Epithelial cell of prostate (primary cell): ENCODE data around the gene RAP2A.

Experiments used
- DNase-seq: peaks from one replicate; pipeline ENCODE4 v3.0.0-alpha.2; 2011; ENCODE audit warnings: low read depth, low spot score
- H3K27ac ChIP-seq: fragments of 450-650 bp; 2 replicates; pipeline ENCODE4 v1.5.1; 2017; ENCODE audit warnings: mild to moderate bottlenecking

RAP2A gene

GRCh38 chr13:97445522-97446187, 11.7 kb downstream of the RAP2A start:
- no peak for DNase-seq
- H3K27ac ChIP-seq = no peak overlapping the region

DNA sequence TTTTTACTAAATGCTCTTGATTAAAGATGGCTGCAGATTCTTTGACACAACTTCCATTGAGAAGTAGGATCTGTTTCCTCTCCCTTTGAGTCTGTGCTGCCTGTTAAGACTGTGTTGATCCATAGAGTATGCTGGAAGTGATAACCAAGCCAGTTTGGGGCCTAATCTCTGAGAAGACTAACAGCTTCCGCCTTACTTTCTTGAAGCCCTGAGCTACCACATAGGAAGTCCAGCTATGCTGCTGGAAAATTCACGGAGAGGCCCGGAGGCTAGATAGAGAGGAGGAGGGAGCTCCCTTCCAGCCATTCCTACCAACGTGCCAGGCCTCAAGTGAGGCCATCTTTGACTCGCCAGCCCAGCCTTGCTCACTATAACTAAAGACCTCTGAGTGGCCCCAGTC, 12.5 kb downstream of the RAP2A start:
- DNase-seq = no peak
- H3K27ac ChIP-seq = no peak overlapping the region

GRCh38 chr13:97448503-97449251, 14.7 kb downstream of the RAP2A start:
- DNase-seq = no peak
- H3K27ac ChIP-seq = no peak overlapping the region

DNA sequence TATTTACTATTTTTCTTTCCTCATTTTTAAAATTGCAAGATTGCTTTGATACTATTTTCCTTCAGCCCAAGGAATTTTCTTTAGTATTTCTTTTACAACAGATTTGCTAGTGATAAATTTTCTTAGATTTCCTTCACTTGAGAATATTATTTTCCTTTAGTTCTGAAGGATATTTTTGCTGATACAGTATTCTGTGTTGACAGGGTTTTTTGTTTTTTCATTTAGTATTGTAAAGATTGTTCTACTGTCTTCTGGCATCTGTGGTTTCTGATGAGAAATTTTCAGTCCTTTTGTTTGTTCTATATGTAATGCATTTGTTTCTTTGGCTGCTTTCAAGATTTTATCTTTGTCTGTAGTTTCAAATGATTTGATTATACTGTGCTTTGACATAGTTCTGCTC, 20.7 kb downstream of the RAP2A start:
- DNase-seq = no peak
- H3K27ac ChIP-seq = no peak overlapping the region

GRCh38 chr13:97456047-97456446, 22.1 kb downstream of the RAP2A start:
- no peak overlapping the region for H3K27ac ChIP-seq
- DNase-seq = no peak

DNA sequence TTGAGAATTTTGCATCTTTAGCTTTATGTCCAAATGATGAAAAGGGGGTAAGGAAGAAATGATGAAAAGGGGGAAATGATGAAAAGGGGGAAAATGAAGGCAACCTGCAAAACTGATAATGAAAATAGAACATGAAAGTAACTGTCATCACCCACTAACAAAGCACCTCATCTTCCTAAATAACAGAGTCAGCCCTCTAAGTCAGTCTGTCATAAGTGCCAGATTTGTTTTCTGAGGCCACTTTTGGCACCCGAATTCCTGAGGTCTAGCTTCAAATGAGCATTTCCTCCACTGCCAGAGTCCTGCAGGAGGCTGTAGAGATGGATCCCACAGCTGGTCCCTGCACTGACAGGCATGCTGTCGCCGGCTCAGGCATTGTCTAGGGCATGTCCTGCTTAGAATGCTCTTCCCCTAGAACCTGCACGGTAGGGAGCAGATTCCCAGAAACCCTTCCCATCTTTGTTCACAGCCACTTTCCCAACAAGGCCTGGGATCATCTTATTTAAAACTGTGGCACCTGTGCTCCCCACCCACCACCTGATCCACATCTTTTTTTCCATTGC, 25.3 kb downstream of the RAP2A start:
- DNase-seq = no peak
- H3K27ac ChIP-seq = no peak overlapping the region

DNA sequence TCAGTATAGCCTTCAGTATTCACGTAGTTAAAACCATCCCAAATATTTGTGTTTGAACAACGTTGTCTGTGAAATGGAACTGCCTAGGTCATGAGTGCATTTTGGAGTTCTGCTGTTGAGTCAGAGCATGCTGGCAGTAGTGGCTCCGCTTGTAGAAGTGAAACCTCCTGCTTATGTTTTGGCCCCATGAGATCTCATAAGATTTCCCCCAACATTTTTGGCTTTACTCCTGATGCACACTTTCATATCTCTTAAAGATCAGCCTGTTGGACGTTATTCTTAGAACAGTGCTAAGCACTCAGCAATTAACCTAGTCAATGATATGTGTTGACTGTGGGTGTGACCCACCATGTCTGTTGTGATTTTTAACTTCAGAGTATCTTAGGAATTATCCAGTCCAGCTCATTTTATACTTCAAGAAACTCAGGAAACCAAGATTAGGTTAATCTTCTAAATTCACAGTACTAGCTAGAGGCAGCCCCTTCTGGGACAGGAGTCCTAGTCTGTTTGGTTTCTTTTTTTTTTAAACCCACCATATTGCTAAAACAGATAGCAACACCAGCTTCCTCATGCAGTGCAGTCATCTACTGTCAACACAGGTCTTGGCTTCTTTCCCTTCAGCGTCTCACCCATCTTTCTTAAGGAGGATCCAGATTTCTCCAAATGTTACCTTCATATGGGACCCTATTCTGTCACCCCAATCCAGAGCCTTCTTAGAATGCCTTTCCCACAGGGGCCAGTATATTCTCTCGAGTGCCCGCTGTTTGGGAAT, 26.2 kb downstream of the RAP2A start:
- H3K27ac ChIP-seq = no peak overlapping the region
- DNase-seq = no peak

GRCh38 chr13:97460853-97461252, 26.9 kb downstream of the RAP2A start:
- no peak overlapping the region for H3K27ac ChIP-seq
- DNase-seq = no peak

- no peak for DNase-seq
Observed at GRCh38 chr13:97464561-97464960, 30.6 kb downstream of the RAP2A start.

DNA sequence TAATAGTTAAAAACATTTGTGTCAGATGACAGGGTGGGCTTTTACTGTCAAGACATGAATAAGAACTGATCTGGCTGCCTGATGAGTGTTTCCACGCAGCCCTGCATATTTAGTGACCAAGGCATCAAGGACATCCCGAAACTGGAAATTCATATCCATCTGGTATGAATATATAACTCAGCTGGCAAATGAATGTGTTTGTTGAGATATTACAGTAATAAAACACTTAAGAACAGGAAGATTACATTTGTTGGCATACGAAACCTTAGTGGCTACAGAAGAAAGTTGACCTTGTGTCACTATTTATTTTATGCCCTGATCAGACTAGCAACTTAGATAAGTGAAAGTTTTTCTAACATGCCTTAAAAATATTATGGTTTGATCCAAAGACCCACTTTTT, 32.8 kb downstream of the RAP2A start:
- no peak overlapping the region for H3K27ac ChIP-seq
- no peak for DNase-seq

More at GRCh38 chr13:97464561-97464960, 30.6 kb downstream of the RAP2A start:
- H3K27ac ChIP-seq = no peak overlapping the region

- no peak overlapping the region for H3K27ac ChIP-seq
- no peak for DNase-seq
Observed at GRCh38 chr13:97468331-97468730, 34.4 kb downstream of the RAP2A start.

- H3K27ac ChIP-seq = no peak overlapping the region
- no peak for DNase-seq
Observed at GRCh38 chr13:97471711-97472110, 37.7 kb downstream of the RAP2A start.

DNA sequence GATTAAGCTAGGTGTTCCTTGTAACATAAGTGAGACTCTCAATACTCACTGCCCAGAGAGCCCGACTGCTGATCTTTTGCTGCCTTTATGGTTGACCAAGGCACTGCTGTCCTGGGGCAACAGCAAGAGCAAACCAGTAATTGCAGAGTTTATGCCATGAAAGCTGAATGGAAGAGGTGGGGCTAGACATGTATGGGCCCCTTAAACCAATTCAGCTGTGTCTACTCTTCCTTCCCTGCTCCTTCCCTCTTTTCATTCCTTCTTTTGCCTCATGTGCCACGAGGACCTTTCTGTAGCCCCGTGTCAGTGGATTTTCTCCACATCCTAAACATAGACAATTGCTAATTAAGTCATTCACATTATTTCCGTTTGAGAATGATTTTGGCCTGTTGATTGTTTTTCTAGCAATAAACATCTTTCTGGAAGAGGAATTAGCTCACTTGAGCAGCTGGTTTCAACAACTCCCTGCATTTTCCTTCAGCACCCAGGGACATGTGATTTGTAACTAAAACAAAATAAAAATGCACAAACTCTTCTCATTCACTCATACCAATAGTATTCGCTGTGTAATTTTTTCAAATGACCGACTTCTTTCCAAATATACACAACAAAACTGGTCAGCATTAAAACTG, 40.5 kb downstream of the RAP2A start:
- no peak for DNase-seq
- no peak overlapping the region for H3K27ac ChIP-seq

DNA sequence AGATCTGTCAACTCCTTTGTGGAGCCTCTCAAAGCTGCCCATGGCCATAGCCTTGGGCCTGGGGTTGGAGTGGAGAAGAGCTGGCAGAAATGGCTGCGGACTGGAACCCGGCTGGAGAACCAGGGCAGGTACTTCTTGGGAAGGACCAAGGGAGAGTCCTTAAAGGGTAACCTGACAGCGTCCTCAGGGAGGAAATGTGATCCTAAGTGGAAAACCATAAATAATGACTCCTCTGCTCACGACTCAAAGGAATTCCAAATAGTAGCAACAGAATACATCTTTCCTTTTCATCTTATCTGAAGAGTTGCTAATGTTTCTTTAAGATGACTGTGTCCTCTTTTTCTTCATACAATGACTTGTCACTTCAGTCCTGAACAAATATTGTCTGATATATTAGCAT, 41.0 kb downstream of the RAP2A start:
- no peak overlapping the region for H3K27ac ChIP-seq

DNA sequence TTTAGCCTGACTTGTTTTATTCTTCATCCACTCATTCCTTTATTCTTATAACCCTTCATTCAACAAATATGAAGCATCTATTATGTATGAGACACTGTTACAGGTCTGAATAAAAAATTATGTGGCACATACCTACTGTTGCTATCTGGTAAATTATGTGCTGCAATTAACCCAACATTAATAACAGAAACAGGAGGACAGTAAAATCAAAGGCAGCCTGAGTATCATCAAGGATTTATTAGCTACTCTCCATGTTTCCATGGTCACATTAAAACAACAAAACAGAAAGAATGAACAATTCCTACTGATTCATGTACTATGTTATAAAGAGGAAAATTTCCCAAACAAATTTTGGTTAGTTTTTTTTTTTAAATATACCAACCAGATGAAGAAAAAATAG, 43.9 kb downstream of the RAP2A start:
- no peak overlapping the region for H3K27ac ChIP-seq
- no peak for DNase-seq

More for the DNA sequence above, 41.0 kb downstream of the RAP2A start:
- DNase-seq = no peak

- H3K27ac ChIP-seq = no peak overlapping the region
- no peak for DNase-seq
Observed at GRCh38 chr13:97478247-97478646, 44.3 kb downstream of the RAP2A start.

GRCh38 chr13:97483465-97483864, 49.5 kb downstream of the RAP2A start:
- H3K27ac ChIP-seq = no peak overlapping the region

DNA sequence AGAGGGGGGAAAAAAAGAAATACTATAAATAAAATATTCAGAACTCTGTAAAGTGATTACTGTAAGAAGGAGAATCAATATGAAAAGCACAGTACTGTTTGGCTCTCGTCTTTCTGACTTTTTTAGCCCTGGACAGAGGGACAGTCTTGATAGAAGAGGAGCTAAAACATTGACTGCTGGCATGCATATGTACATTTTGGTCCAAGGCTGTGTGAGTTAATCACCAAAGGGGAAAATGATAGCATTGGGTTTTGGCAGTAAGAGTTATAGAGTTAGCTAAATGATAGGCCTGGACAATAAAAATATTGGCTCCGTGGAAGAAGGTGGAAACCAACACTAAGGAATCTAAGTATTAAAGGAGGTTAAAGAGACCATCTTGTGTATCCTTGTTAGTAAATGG, 50.3 kb downstream of the RAP2A start:
- H3K27ac ChIP-seq = no peak overlapping the region
- DNase-seq = no peak

More at GRCh38 chr13:97483465-97483864, 49.5 kb downstream of the RAP2A start:
- DNase-seq = no peak

- no peak for DNase-seq
- H3K27ac ChIP-seq = no peak overlapping the region
Observed at GRCh38 chr13:97485320-97485719, 51.4 kb downstream of the RAP2A start.

DNA sequence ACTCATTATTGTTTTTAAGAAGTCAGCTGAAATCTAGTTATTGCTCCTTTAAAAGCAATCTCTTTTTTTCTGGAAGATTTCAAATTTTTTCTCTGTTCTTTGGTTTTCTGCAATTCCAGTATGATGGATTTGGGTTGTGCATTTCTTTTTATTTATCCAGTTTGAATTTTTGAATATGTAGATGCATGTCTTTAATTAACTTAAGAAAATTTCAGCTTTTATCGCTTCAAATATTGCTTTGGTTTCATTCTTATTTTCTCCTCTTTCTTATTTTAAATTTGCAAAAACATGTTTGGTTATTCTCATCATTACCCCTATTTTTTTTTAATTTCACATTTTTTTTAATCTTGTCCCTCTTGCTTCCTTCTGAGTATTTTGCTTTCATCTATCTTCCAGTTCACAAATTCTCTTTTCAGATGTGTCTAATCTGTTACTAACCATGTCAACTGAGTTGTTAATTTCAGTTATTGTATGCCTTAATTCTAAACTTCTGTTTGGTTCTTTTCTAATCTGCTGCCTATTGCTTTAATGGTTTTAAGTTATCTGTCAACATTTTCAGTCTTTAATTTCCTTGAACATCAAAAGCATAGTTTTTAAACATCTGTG, 56.8 kb downstream of the RAP2A start:
- no peak overlapping the region for H3K27ac ChIP-seq
- no peak for DNase-seq
